ENCODE measurements around the gene BEAN1.

The BEAN1 gene, protein sequence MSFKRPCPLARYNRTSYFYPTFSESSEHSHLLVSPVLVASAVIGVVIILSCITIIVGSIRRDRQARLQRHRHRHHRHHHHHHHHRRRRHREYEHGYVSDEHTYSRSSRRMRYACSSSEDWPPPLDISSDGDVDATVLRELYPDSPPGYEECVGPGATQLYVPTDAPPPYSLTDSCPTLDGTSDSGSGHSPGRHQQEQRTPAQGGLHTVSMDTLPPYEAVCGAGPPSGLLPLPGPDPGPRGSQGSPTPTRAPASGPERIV

DNA sequence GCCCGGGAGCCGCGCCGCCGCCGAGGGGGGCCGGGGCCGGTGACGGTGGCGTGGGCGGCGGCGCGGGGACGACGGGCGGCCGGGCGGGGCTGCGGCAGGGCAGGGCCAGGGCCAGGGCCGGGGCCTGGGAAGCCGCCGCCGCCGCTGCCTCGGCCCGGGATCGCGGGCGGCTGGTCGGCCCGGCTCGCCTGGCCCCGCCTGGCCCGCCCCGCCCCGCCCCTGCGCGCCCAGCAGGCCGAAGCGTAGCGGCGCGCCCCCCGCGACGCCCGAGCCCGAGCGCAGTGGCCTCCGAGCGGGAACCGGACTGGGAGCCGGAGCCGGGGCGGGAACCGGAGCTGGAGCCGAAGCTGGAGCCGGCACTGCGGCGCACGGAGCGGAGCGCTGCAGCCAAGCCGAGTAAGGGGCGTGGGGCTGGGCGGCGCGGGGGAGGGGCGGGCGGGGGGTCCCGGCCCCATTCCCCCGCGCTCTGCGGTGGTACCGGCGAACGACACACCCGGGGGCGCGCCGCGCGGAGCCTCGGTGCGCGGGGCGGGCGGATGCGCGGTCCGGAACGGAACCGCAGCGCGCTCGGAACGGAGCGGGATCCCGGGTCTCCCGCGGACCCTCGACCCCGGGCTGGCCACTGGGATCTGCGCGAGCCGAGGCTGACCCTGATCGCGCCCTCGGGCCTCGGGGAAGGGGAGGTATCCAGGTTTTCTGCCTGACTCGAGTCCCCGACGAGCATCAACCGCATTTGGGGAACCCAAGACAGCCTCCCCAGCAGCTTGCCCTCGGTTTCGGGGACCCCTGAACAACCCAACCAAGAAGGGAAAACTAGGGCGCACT lies at the start of gene BEAN1:
Gene BEAN1, plus strand, starts transcription at position 260 of the 825 bp plus-strand sequence. CDS start 10,382 bp downstream, outside the sequence.
- DNase-seq = no peak

DNA sequence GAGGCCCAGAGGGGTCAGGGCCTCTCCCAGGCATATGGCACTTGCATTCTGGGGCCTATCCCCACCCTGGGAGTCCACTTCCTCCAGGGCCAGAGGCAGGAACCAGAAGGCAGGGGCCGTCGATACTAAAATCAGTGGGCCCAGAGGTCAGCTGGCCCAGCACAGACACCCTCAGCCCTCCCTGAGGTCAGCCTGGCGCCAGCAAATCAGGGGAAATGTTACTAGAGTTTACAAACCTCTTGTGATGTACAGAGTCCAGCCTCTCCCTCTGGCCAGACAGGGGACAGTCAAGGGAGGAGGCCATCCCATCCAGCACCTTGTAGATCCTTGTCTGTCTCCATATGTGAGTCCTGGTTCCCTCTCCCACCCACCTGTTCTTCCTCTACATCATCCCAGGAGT lies 49.8 kb upstream of the BEAN1 start:
- no peak for DNase-seq

DNA sequence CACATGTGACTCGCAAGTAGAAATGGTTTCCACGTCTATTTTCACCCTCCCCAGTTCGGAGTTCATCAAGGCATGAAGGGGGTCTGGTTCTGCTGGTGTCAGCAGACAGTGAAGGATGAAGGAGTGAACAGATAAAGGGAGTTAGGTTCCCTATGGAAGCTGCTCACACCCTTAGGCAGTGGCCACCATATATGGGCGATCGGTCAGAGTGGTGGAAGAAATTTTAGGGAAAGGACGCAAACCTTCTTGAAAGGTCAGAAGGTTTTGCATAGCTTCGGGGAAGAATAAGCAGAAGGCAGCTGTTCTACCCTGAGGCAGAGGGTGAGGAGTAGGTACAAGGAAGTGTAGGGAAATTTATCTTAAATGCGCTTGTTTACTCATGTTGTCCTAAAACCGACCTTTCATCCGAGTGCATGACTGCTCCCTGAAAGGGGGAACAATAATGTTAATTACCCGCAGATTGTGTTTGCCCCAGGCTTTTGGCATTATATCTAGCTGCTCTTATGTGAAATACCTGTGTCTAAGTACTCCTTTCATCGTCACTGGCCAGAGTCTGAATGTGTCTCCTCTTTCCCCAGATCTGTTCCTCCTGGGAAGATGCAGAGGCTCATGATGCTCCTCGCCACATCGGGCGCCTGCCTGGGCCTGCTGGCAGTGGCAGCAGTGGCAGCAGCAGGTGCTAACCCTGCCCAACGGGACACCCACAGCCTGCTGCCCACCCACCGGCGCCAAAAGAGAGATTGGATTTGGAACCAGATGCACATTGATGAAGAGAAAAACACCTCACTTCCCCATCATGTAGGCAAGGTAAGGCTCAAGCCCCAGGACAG lies 48.1 kb upstream of the BEAN1 start:
- no peak for DNase-seq

DNA sequence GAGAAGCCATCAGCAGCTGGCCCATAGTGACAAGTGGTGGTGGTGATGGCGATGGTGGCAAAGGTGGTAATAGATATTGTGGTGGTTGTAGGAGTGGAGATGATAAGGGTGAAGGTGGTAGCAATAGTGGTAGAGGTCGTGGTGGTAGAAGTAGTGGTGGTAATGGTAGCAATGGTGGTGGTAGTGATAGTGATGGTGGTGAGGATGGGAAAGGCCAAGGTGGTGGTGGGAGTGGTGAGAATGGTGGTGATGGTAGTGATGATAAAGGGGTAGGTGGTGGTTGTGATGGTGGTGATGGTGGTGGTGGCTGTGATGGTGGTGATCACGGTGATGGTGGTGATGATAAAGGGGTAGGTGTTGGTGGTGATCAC lies 47.5 kb upstream of the BEAN1 start:
- no peak for DNase-seq

DNA sequence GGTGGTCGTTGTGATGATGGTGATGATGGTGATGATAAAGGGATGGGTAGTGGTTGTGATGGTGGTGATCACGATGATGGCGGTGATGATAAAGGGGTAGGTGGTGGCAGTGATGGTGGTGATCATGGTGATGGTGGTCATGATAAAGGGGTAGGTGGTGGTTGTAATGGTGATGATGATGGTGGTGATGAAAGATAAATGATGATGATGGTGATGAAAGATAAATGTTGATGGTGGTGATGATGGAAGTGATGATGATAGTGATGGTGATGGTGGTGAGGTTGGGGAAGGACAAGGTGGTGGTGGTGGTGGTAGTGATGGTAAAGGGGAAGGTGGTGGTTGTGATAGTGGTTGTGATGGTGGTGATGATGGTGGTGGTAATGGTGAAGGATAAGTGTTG lies 46.7 kb upstream of the BEAN1 start:
- DNase-seq = no peak

DNA sequence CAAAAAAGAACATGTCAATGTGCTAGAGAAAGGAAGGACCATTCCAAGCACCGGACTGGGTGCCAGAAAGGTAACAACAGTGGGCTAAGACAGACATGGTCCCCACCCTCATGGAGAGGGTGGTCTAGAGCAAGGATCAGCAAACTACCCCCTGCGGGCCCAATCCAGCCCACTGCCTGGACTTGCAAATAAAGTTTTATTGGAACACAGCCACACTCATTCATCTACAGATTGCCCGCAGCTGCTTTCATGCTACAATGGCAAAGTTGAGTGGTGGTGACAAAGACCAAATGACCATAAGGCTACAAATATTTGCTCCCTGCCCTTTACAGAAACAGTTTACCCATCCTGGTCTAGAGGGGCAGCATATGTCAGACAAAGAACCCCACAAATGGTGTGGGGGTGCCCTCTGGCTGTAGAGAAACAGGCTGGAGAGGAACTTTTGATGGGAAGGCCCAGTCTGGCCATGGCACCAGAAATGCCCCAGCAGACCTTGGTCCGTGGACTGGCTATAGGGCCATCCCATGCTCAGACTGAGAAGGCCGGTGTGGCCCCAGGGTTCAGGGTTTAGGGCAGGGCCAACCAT lies 45.4 kb upstream of the BEAN1 start:
- DNase-seq = no peak

DNA sequence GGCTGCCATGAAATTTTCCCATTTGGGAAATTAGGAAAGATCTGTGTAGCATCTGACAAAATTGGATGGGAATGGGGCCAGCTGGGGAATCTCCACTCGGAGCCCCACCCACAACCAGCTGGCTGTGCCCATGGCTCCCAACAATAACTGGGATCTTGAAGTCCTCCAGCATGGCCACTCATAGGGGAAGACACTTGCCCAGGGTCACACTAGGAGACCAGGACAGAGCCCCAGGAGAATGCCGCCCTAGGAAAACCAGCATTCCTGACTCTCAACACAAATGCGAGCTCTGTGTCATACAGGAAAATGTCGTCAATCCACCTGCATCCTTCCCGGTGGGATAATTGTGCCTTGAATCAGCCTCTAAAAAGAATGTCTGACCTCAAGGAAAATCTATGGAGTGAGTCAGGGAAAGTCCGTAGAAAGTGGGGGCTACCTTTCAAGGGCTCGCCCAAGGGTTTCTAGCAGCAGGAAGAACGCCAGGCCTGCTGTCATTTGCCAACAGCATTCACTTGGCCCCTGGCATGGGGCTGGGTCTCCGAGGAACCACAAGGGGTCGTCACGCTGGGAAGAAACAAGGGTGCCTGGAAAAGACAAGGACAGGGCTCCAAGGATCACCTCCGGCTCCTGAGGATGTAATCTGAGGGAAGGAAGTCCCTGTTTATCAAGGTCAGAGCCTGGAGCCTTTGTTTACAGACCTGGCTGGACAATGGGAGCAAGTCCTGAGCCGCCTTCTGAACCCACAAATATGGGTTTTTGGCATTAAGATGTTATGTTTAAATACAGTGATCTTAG lies 44.7 kb upstream of the BEAN1 start:
- DNase-seq = no peak

DNA sequence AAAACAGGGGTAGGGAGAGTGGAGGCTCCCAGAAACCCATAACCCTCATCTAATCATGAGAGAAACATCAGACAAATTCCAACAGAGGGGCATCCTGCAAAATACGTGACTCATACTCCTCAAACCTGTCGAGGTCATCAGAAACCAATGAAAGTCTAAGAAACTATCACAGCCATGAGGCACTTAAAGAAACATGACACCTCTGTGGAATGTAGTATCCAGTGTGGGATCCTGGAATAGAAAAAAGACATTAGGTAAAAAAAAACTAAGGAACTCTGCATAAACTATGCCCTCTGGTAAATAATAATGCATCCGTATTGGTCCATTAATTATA lies 44.2 kb upstream of the BEAN1 start:
- no peak for DNase-seq

DNA sequence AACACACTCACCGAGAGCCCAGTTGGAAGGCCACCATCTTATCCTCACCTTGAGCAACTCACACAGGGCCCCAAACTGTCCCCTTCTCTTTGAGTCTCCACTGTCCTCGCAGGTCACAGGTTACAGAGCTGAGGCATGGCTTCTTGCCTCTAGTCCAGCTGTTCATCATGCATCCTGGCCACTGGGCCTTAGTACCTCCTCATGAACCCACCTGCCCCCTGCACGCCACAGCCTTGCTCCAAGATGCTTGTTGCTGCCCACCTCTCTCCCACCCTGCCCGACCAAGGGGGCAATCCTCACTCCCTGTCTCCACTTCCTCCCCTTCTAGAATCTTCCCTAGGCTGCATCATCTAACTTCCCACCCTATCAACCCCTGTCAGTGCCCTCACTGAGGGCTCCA lies 43.5 kb upstream of the BEAN1 start:
- DNase-seq = no peak

DNA sequence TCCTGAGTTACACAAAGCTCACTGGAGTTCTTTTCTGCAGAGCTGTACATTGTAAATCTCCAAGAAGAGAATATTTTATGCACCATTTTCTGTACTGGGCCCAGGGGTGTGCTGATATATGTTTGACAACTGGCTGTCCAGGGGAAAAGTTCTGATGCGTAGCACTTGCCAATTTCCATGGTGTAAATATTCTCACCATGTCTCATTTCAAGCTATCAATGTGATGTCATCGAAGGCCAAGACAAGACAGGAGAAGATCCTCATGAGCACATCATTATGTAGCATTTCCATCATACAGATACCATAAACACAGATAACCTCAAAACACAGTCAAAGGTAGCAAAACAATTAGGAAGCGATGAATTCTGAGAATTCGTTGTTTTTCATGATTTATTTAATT lies 41.7 kb upstream of the BEAN1 start:
- DNase-seq = no peak

DNA sequence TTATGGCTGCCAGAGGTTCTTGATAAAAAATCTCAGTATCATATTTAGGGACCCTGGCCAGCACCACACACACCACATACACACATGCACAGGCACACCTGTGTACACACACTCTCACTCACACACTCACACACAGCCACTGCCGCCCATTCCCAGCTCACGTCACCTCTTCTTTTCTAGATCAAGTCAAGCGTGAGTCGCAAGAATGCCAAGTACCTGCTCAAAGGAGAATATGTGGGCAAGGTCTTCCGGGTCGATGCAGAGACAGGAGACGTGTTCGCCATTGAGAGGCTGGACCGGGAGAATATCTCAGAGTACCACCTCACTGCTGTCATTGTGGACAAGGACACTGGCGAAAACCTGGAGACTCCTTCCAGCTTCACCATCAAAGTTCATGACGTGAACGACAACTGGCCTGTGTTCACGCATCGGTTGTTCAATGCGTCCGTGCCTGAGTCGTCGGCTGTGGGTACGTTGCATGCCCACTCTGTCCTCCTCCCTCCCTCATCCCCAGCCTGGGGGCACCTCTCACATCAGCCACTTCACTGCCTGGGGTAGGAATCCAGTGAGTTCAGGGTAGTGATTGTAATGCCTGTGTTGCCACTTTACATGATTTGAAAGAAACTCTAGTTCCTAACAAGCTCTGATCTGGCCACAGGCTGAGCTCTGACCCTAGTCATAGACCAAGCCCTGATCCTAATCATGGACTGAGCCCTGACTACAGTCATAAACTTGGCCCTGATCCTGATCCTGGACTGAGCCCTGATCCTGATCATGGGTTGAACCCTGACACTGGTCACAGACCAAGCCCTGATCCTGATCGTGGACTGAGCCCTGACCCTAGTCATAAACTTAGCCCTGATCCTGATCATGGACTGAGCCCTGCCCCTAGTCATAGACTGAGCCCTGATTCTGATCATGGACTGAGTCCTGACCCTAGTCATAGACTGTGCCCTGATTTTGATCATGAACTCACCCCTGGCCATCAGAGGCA lies 40.2 kb upstream of the BEAN1 start:
- no peak for DNase-seq

DNA sequence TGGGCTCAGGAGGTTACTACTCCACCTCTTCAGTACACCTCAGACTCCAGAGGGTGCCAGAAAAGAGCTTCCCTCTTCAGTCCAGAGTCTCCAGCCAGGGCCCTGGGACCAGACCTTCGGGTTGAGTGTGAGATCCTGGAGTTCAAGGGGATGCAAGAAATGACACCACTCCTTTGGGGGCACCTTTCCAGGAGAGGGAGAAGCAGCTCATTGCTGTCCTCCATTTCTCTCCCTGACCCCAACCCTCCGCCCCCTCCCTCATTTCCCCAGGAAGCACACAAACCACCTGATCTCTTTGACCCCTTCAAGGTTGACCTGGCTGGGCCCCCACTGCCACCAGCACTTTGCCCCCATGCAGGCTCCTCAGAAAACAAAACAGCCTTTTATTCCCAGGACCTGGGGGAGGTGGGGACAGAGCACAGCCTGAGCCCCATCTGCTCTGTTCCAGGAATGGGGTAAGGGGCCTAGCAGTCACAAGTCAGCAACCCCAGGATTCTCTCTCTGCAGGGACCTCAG lies 39.2 kb upstream of the BEAN1 start:
- no peak for DNase-seq

DNA sequence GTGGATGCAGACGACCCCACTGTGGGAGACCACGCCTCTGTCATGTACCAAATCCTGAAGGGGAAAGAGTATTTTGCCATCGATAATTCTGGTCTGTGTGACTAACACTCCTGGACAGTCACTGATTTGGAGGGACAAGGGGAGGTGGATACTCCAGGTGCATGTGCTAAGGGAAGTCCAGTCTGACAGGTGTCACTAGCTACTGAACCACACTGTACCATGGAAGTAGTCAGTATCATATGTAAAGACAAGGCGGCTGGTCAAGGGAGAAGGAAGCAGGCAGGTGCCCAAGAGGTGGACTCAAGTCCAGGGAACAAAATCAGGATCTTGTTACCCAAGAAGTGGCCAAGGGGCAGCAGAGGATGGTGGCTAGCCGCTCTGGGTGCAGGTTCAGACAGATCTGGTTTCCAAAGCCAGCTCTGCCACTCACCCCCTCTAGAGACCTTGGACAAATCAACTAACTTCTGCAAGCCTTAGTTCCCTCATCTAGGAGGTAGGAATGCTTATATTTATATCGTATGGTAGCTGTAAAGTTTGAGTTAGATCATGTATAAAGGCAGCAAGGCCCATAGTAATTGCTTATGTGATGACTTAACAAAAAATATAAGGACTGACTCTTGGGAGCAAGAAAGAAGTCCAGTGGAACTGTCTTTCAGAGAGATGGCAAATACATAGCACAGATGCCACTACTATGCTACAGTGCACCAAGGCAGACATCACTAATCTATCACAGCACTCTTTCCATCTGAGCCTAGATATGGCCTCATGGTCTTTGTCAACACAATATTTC lies 38.5 kb upstream of the BEAN1 start:
- no peak for DNase-seq

DNA sequence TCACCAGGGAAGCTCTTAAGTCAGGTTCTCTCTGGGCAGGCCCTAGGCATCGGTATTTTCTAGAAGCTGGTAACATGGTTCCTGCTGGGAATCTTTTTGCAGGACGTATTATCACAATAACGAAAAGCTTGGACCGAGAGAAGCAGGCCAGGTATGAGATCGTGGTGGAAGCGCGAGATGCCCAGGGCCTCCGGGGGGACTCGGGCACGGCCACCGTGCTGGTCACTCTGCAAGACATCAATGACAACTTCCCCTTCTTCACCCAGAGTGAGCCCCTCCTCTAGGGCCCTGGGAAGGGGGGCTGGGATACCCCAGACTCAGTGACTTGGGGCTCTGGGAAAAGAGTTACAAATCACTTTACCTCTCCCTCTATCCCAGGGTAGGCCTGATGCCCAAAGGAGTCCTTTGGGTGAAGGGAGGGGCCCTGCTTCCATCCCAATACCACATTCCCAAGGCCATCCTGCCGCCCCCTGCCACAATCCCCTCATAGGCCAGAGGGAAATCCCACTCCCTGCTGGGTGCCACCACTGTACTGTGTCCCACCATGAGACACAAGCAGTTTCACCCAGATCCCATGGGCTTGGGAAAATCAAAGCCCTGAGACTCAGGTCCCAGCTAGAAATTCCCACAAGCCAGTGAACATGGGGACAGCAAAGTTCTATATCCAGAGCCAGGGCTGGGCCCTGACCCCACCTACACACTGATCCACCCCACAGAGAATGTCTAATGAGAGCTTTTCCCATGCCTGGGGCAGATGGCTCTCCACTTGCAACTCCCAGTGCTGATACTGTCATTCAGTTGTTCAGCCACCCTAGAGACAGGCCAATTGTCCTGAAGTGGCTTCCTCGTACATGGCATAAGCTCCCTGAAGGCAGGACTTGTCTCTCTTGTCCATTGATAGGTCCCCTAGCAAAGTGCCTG lies 37.6 kb upstream of the BEAN1 start:
- no peak for DNase-seq

DNA sequence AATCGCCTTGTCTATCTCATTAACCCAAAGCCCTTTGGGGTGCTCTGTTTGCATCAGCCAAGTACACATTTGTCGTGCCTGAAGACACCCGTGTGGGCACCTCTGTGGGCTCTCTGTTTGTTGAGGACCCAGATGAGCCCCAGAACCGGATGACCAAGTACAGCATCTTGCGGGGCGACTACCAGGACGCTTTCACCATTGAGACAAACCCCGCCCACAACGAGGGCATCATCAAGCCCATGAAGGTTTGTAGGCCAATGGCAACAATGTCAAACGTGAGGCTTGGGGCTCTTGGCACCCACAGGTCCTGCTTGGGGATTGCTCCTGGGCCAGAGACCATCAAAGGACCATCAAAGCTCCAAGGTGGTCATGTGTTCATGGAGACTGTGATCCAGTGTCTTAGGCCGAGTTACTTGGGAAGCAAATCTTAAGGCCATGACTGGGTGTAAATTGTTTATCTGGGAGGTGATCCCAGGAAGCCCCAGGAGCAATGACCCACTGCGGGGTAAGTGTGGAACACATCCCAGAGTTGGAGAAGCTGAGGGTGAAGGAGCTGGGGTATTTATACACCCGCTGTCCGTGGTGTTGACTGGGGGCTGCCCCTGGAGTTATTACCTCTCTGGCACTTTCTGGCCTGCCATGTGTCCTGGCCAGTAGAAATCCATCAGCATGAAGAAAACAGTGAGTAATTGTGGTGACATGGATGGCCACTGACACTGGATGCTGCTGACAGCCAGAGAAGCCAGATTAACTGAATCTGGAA lies 36.6 kb upstream of the BEAN1 start:
- DNase-seq = no peak

DNA sequence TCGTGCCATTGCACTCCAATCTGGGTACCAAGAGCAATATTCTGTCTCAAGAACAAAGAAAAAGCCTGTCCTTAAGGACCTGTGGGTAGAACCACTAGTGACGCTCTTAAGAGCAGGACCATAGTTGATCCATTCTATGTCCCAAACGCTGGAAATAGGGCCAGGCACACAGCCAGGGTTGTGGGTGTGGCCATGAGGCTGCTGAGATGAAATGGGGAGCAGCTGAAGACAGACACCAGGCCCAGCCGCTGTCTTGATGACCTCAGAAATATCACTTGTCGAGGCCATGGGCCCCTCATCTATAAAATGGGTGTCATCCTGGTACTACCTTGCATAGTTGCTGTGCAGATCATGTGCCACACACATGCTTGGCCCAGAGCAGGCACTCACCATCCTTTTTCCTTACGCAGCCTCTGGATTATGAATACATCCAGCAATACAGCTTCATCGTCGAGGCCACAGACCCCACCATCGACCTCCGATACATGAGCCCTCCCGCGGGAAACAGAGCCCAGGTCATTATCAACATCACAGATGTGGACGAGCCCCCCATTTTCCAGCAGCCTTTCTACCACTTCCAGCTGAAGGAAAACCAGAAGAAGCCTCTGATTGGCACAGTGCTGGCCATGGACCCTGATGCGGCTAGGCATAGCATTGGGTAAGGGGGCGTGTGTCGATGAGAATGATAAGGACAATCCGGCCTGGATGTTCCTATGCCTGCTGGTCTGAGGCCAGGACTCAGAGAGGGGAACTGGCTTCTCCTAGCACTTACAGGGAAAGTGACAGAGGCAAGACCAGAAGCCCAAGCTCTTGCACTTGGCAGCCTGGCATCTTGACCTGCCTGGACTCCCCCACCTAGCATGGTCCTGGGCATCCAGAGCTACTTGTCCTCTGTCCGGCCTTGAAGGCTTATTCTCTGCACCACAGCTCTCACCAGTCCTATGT lies 35.1 kb upstream of the BEAN1 start:
- no peak for DNase-seq
